ENCODE results near the gene DTNA.

DNA sequence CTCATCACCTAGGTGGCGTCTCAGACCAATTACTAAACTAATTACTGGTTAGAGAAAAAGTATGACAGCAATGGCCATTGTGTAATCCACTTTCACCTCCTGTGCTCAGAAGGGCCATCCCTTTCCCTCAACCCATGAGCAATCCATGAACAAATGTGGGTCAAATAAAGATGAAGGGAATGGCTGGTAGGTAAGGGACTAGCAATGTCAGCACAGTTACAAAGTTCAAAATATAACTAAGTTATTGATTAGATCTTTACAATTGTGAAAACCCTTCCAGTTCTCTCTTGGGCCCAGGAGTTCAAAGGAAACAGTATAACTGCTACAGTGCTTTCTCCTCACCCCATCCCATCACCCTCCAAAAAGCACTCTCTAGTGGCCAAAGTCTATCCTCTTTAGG is 98.3 kb downstream of the DTNA start:
- TF ChIP-seq, protein P1, sequence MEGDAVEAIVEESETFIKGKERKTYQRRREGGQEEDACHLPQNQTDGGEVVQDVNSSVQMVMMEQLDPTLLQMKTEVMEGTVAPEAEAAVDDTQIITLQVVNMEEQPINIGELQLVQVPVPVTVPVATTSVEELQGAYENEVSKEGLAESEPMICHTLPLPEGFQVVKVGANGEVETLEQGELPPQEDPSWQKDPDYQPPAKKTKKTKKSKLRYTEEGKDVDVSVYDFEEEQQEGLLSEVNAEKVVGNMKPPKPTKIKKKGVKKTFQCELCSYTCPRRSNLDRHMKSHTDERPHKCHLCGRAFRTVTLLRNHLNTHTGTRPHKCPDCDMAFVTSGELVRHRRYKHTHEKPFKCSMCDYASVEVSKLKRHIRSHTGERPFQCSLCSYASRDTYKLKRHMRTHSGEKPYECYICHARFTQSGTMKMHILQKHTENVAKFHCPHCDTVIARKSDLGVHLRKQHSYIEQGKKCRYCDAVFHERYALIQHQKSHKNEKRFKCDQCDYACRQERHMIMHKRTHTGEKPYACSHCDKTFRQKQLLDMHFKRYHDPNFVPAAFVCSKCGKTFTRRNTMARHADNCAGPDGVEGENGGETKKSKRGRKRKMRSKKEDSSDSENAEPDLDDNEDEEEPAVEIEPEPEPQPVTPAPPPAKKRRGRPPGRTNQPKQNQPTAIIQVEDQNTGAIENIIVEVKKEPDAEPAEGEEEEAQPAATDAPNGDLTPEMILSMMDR (IDR thresholded peaks at IDR 0.05 in 2 of 3, conservative IDR thresholded peaks at IDR 0.05 in 1 of 3; ENCODE audit: borderline replicate concordance in 1 of 3, insufficient read depth in 1 of 3, low read depth in 2 of 3, low read length in 2 of 3): no peak
- TF ChIP-seq SIN3A (IDR thresholded peaks at IDR 0.05; ENCODE audit: low read depth) (no peak), POLR2AphosphoS5 (IDR thresholded peaks at IDR 0.05; ENCODE audit: low read depth, low read length) (no peak), TCF7L2 (IDR thresholded peaks at IDR 0.05; ENCODE audit: borderline replicate concordance, extremely low read depth, insufficient read depth, insufficient read length) (no peak), ZFX (IDR thresholded peaks at IDR 0.05) (no peak)
- TF ChIP-seq, protein P2, sequence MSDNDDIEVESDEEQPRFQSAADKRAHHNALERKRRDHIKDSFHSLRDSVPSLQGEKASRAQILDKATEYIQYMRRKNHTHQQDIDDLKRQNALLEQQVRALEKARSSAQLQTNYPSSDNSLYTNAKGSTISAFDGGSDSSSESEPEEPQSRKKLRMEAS (IDR thresholded peaks at IDR 0.05): no peak

All from HCT116 (cell line).